ENCODE results near the gene C5orf58. TPM values are rescaled to one million over a fixed set of nuclear protein-coding genes. Genes with fewer than 3 reads are reported as not detected.

Gene C5orf58
- polyA plus RNA-seq, 1 donor (not counting 4 experiments of a cell fraction or from before 2014, with no cell fraction given): not detected

- H3K79me2 ChIP-seq (ENCODE audit: control insufficient read depth, insufficient read depth, low read length): no peaks in the 10 kb centered on the region
- H3K4me1 ChIP-seq (ENCODE audit: control insufficient read depth, extremely low read depth, insufficient read depth, low read length): peaks cover 14% of the 10 kb centered on the region
- no peaks in the 10 kb centered on the region for H3K36me3 ChIP-seq (ENCODE audit: control insufficient read depth in 2 of 2, extremely low read depth in 1 of 2, insufficient read depth in 2 of 2, low read length in 2 of 2)
- DNase-seq (ENCODE audit: low read depth, low spot score) (no peak), FAIRE-seq (no peak)
- H3K9me1 ChIP-seq (ENCODE audit: control insufficient read depth, extremely low read depth, insufficient read depth, low read length): no peaks in the 10 kb centered on the region
- no peak overlapping the region for H3K4me3 ChIP-seq (ENCODE audit: control insufficient read depth in 2 of 3, extremely low read depth in 1 of 3, insufficient read depth in 2 of 3, low read depth in 1 of 3, low read length in 3 of 3)
- H3K4me2 ChIP-seq (ENCODE audit: control insufficient read depth, extremely low read depth, insufficient read depth, low read depth, low read length): no peak overlapping the region
- no peak overlapping the region for H3K27ac ChIP-seq (ENCODE audit: control insufficient read depth, insufficient read depth, low read length)
- H2AFZ ChIP-seq (ENCODE audit: control insufficient read depth, low read length): no peak overlapping the region
- dilution Hi-C loops (cut with MboI; ENCODE audit: extremely low pct_ligation_motif_present, low sequenced_read_pairs): no loop called here
- no peaks in the 10 kb centered on the region for H4K20me1 ChIP-seq (ENCODE audit: control insufficient read depth, extremely low read depth, insufficient read depth, low read length)
- TF ChIP-seq CTCF (optimal IDR thresholded peaks at IDR 0.05 in 1 of 3, IDR thresholded peaks at IDR 0.05 in 1 of 3, conservative IDR thresholded peaks at IDR 0.05 in 1 of 3; ENCODE audit: extremely low read depth in 1 of 3, insufficient read depth in 2 of 3, low read length in 3 of 3) (no peak), EZH2 (IDR thresholded peaks at IDR 0.05; ENCODE audit: low read length) (no peak)
- no peak overlapping the region for H3K9ac ChIP-seq (ENCODE audit: control insufficient read depth, extremely low read depth, insufficient read depth, low read length)
- H3K9me3 ChIP-seq (ENCODE audit: control insufficient read depth, low read depth, low read length): no peaks in the 10 kb centered on the region
- no peaks in the 10 kb centered on the region for H3K27me3 ChIP-seq (ENCODE audit: control insufficient read depth, extremely low read depth, insufficient read depth, low read length)
Measured at GRCh38 chr5:170221327-170221741, 11.5 kb upstream of the C5orf58 start.

GRCh38 chr5:170223360-170223759 lies 9.4 kb upstream of the C5orf58 start:
- TF ChIP-seq CTCF (optimal IDR thresholded peaks at IDR 0.05 in 1 of 3, IDR thresholded peaks at IDR 0.05 in 1 of 3, conservative IDR thresholded peaks at IDR 0.05 in 1 of 3; ENCODE audit: extremely low read depth in 1 of 3, insufficient read depth in 2 of 3, low read length in 3 of 3) (no peak), EZH2 (IDR thresholded peaks at IDR 0.05; ENCODE audit: low read length) (no peak)
- no peaks in the 10 kb centered on the region for H4K20me1 ChIP-seq (ENCODE audit: control insufficient read depth, extremely low read depth, insufficient read depth, low read length)
- H3K9ac ChIP-seq (ENCODE audit: control insufficient read depth, extremely low read depth, insufficient read depth, low read length): no peak overlapping the region
- H3K9me3 ChIP-seq (ENCODE audit: control insufficient read depth, low read depth, low read length): no peaks in the 10 kb centered on the region
- DNase-seq (ENCODE audit: low read depth, low spot score): no peak
- H3K36me3 ChIP-seq (ENCODE audit: control insufficient read depth in 2 of 2, extremely low read depth in 1 of 2, insufficient read depth in 2 of 2, low read length in 2 of 2): no peaks in the 10 kb centered on the region
- no peaks in the 10 kb centered on the region for H3K79me2 ChIP-seq (ENCODE audit: control insufficient read depth, insufficient read depth, low read length)
- peaks cover 14% of the 10 kb centered on the region for H3K4me1 ChIP-seq (ENCODE audit: control insufficient read depth, extremely low read depth, insufficient read depth, low read length)
- no peak for FAIRE-seq
- no peak overlapping the region for H3K27ac ChIP-seq (ENCODE audit: control insufficient read depth, insufficient read depth, low read length)
- no peak overlapping the region for H3K4me3 ChIP-seq (ENCODE audit: control insufficient read depth in 2 of 3, extremely low read depth in 1 of 3, insufficient read depth in 2 of 3, low read depth in 1 of 3, low read length in 3 of 3)
- no peaks in the 10 kb centered on the region for H3K27me3 ChIP-seq (ENCODE audit: control insufficient read depth, extremely low read depth, insufficient read depth, low read length)
- H3K9me1 ChIP-seq (ENCODE audit: control insufficient read depth, extremely low read depth, insufficient read depth, low read length): no peaks in the 10 kb centered on the region
- H2AFZ ChIP-seq (ENCODE audit: control insufficient read depth, low read length): no peak overlapping the region
- H3K4me2 ChIP-seq (ENCODE audit: control insufficient read depth, extremely low read depth, insufficient read depth, low read depth, low read length): no peak overlapping the region
- dilution Hi-C loops (cut with MboI; ENCODE audit: extremely low pct_ligation_motif_present, low sequenced_read_pairs): no loop called here

Data from keratinocyte (primary cell).